Measurements from ENCODE around the gene NDUFA1.
"Not testable (repeated sequence)": the region's sequence is repeated elsewhere in the genome, so short reads cannot be mapped to it uniquely, and the experiment has no call there.

The NDUFA1 gene

GRCh38 chrX:119871599-119872395 lies at the start of gene NDUFA1, which contains the start of gene RNF113A:
TSS of gene NDUFA1 (plus strand) at chrX:119871832. CDS start at chrX:119871912, 80 bp downstream.
TSS of gene RNF113A (minus strand) at chrX:119871733. CDS start at chrX:119871613, 120 bp downstream.
- peak; percentile 90 for DNase-seq

GRCh38 chrX:119824221-119824620 lies 47.4 kb upstream of the NDUFA1 start:
- not testable (repeated sequence) for DNase-seq

- DNase-seq, result no peak
Observed at GRCh38 chrX:119826399-119826959, 45.2 kb upstream of the NDUFA1 start.

GRCh38 chrX:119828446-119828845 lies 43.2 kb upstream of the NDUFA1 start:
- no peak for DNase-seq

GRCh38 chrX:119833905-119834304 lies 37.7 kb upstream of the NDUFA1 start:
- DNase-seq, result no peak

GRCh38 chrX:119852382-119853353 lies 19.0 kb upstream of the NDUFA1 start, which contains the start of gene UPF3B:
TSS of gene UPF3B (minus strand) at chrX:119852963. CDS start at chrX:119852928, 35 bp downstream.
- peak; percentile 98 for DNase-seq

GRCh38 chrX:119853444-119853843 lies 18.2 kb upstream of the NDUFA1 start:
- DNase-seq, result no peak

GRCh38 chrX:119870626-119871131 lies 953 bp upstream of the NDUFA1 start:
- DNase-seq, result peak; percentile 16

GRCh38 chrX:119871245-119871598 lies 410 bp upstream of the NDUFA1 start:
- DNase-seq, result peak; percentile 21

- DNase-seq, result no peak
Observed at GRCh38 chrX:119878740-119879139, 7.1 kb downstream of the NDUFA1 start.

GRCh38 chrX:119880076-119880475 lies 8.4 kb downstream of the NDUFA1 start:
- DNase-seq, result no peak

- DNase-seq, result peak; percentile 27
Observed at GRCh38 chrX:119880552-119881437, 9.2 kb downstream of the NDUFA1 start.

GRCh38 chrX:119885554-119886428 lies 14.2 kb downstream of the NDUFA1 start:
- DNase-seq, result no peak

- DNase-seq, result peak; percentile 79
Observed at GRCh38 chrX:119887721-119888425, 16.2 kb downstream of the NDUFA1 start.

GRCh38 chrX:119890626-119891025 lies 19.0 kb downstream of the NDUFA1 start:
- DNase-seq, result not testable (repeated sequence)

GRCh38 chrX:119891961-119892692 lies 20.5 kb downstream of the NDUFA1 start:
- DNase-seq, result not testable (repeated sequence)

GRCh38 chrX:119895843-119896326 lies 24.3 kb downstream of the NDUFA1 start, which contains the start of gene AKAP14:
TSS of gene AKAP14 (plus strand) at chrX:119895893. CDS start at chrX:119903224, 7,331 bp downstream.
- no peak for DNase-seq

- DNase-seq, result no peak
Observed at GRCh38 chrX:119899125-119899524, 27.5 kb downstream of the NDUFA1 start.

GRCh38 chrX:119900976-119901375 lies 29.3 kb downstream of the NDUFA1 start:
- no peak for DNase-seq

Measured in NCI-H345 (cell line).